ENCODE data around the gene KDM4C. TPM values are rescaled to one million over a fixed set of nuclear protein-coding genes. Genes with fewer than 3 reads are reported as not detected.
A peak's percentile ranks its signal among the peaks of the same experiment; 100 is the strongest.
"Not testable (repeated sequence)": the region's sequence is repeated elsewhere in the genome, so short reads cannot be mapped to it uniquely, and the experiment has no call there.

Gene KDM4C
- total and polyA plus RNA-seq, 7 donors, result 16.4 to 33.5 (median 28.8) TPM

- no peaks in the 10 kb centered on the region for H3K27me3 ChIP-seq
- no peaks in the 10 kb centered on the region for H3K4me1 ChIP-seq
- no peaks in the 10 kb centered on the region for H3K36me3 ChIP-seq
- no peak for DNase-seq
- no peaks in the 10 kb centered on the region for H3K9me3 ChIP-seq
- H3K27ac ChIP-seq, result no peak overlapping the region
- H3K4me3 ChIP-seq, result no peak overlapping the region
- WGBS, 2 donors, result 90 to 95% methylated on average over 3 of the region's 3 CpGs
- intact Hi-C loops (cut with DNase I), result loop anchor here (10.0 kb wide), 1 partner anchor 138 kb away; no protein-coding TSS in a partner anchor
- TF ChIP-seq EP300 (IDR thresholded peaks at IDR 0.05) (no peak), CTCF (IDR thresholded peaks at IDR 0.05) (no peak), POLR2A (IDR thresholded peaks at IDR 0.05) (no peak), POLR2AphosphoS5 (IDR thresholded peaks at IDR 0.05) (no peak)
Observed at GRCh38 chr9:6733257-6733656, 24.5 kb upstream of the KDM4C start.

- intact Hi-C loops (cut with DNase I), result loop anchor here (10.0 kb wide), 1 partner anchor 139 kb away; no protein-coding TSS in a partner anchor
- 75 to 92% methylated on average over 6 of the region's 6 CpGs for WGBS, 2 donors
- no peaks in the 10 kb centered on the region for H3K9me3 ChIP-seq
- no peak for DNase-seq
- TF ChIP-seq POLR2A (IDR thresholded peaks at IDR 0.05), result no peak
- TF ChIP-seq CTCF (IDR thresholded peaks at IDR 0.05), result no peak
- no peak for TF ChIP-seq POLR2AphosphoS5 (IDR thresholded peaks at IDR 0.05)
- no peak for TF ChIP-seq EP300 (IDR thresholded peaks at IDR 0.05)
- H3K27ac ChIP-seq, result no peak overlapping the region
- no peak overlapping the region for H3K4me3 ChIP-seq
- no peaks in the 10 kb centered on the region for H3K4me1 ChIP-seq
- no peaks in the 10 kb centered on the region for H3K36me3 ChIP-seq
- no peaks in the 10 kb centered on the region for H3K27me3 ChIP-seq
Observed at GRCh38 chr9:6733831-6734230, 23.9 kb upstream of the KDM4C start.

GRCh38 chr9:6735422-6735821 lies 22.4 kb upstream of the KDM4C start:
- WGBS, 2 donors, result 94 to 95% methylated on average over 3 of the region's 3 CpGs
- TF ChIP-seq POLR2AphosphoS5 (IDR thresholded peaks at IDR 0.05) (no peak), CTCF (IDR thresholded peaks at IDR 0.05) (no peak), POLR2A (IDR thresholded peaks at IDR 0.05) (no peak), EP300 (IDR thresholded peaks at IDR 0.05) (no peak)

GRCh38 chr9:6739218-6739617 lies 18.6 kb upstream of the KDM4C start:
- intact Hi-C loops (cut with DNase I), result loop anchor here (10.0 kb wide), 1 partner anchor 144 kb away; no protein-coding TSS in a partner anchor

More at GRCh38 chr9:6735422-6735821, 22.4 kb upstream of the KDM4C start:
- no peaks in the 10 kb centered on the region for H3K4me1 ChIP-seq
- DNase-seq, result no peak
- H3K27ac ChIP-seq, result no peak overlapping the region
- intact Hi-C loops (cut with DNase I), result loop anchor here (10.0 kb wide), 1 partner anchor 141 kb away; no protein-coding TSS in a partner anchor
- H3K36me3 ChIP-seq, result no peaks in the 10 kb centered on the region
- no peaks in the 10 kb centered on the region for H3K9me3 ChIP-seq
- no peak overlapping the region for H3K4me3 ChIP-seq
- no peaks in the 10 kb centered on the region for H3K27me3 ChIP-seq

GRCh38 chr9:6748861-6749260 lies 8.9 kb upstream of the KDM4C start:
- intact Hi-C loops (cut with DNase I); H3K27ac ChIP-seq; DNase-seq; H3K4me1 ChIP-seq; H3K9me3 ChIP-seq; H3K27me3 ChIP-seq; H3K4me3 ChIP-seq; H3K36me3 ChIP-seq: not testable (repeated sequence)
- 98% methylated on average over 9 of the region's 9 CpGs for WGBS, 2 donors

More at GRCh38 chr9:6739218-6739617, 18.6 kb upstream of the KDM4C start:
- no peak overlapping the region for H3K27ac ChIP-seq
- H3K4me3 ChIP-seq, result no peak overlapping the region
- H3K9me3 ChIP-seq, result no peaks in the 10 kb centered on the region
- no peak for TF ChIP-seq EP300 (IDR thresholded peaks at IDR 0.05)
- peak in 1 of 4 experiments; percentile 14 for TF ChIP-seq CTCF (IDR thresholded peaks at IDR 0.05)
- no peaks in the 10 kb centered on the region for H3K4me1 ChIP-seq
- 4 to 6% methylated on average over 1 of the region's 1 CpG for WGBS, 2 donors
- H3K36me3 ChIP-seq, result no peaks in the 10 kb centered on the region
- no peak for DNase-seq
- H3K27me3 ChIP-seq, result no peaks in the 10 kb centered on the region

GRCh38 chr9:6754861-6755260 lies 2.9 kb upstream of the KDM4C start:
- DNase-seq, result not testable (repeated sequence)

More at GRCh38 chr9:6754861-6755260, 2.9 kb upstream of the KDM4C start:
- whole genome bisulfite sequencing, 2 donors, result 94 to 95% methylated on average over 10 of the region's 10 CpGs
- peaks cover 0 to 19% (median 9%) of the 10 kb centered on the region in 4 donors for H3K4me1 ChIP-seq
- H3K4me3 ChIP-seq, H3K27ac ChIP-seq, H3K36me3 ChIP-seq, H3K27me3 ChIP-seq, H3K9me3 ChIP-seq: not testable (repeated sequence)
- intact Hi-C loops (cut with DNase I), result loop anchor here (5.0 kb wide), 2 partner anchors 748 to 1128 kb away; partner anchors contain the start of gene RIC1

Measured in sigmoid colon (tissue), 7 donors.